Naive B cell (primary cell): ENCODE results near the gene ZNF827. TPM values are rescaled to one million over a fixed set of nuclear protein-coding genes. Genes with fewer than 3 reads are reported as not detected.

ENCODE experiments used
- ATAC-seq, 2 donors: fragments of 150-1000 bp; cut with Tn5 transposase; 2 replicates each; pipeline ENCODE4 v1.10.0; 2021; ENCODE audit warnings: low read depth in 2 of 2, mild to moderate bottlenecking in 2 of 2, moderate library complexity in 2 of 2
- DNase-seq: peaks from one replicate; pipeline ENCODE4 v3.0.0; 2022
- H3K27ac Mint-ChIP-seq, 6 donors: one replicate each; pipeline ENCODE4 v1.8.0; 2020 to 2022; ENCODE audit warnings: mild to moderate bottlenecking in 6 of 6, mixed read lengths in 6 of 6, moderate library complexity in 5 of 6, inconsistent platforms in 2 of 6
- H3K27me3 Mint-ChIP-seq, 3 donors: one replicate each; pipeline ENCODE4 v1.8.0; 2021 to 2022; ENCODE audit warnings: mixed read lengths in 3 of 3, mild to moderate bottlenecking in 1 of 3
- H3K36me3 Mint-ChIP-seq, 2 donors: one replicate each; pipeline ENCODE4 v1.8.0; 2020 to 2022; ENCODE audit warnings: mixed read lengths in 2 of 2, inconsistent platforms in 1 of 2, mild to moderate bottlenecking in 1 of 2
- H3K4me1 Mint-ChIP-seq, 3 donors: one replicate each; pipeline ENCODE4 v1.8.0; 2020 to 2022; ENCODE audit warnings: mixed read lengths in 3 of 3, inconsistent platforms in 1 of 3, mild to moderate bottlenecking in 1 of 3, moderate library complexity in 1 of 3
- H3K4me3 Mint-ChIP-seq, 8 donors: one replicate each; pipeline ENCODE4 v1.8.0; 2020 to 2022; ENCODE audit warnings: mild to moderate bottlenecking in 8 of 8, mixed read lengths in 8 of 8, moderate library complexity in 8 of 8, inconsistent platforms in 2 of 8
- H3K9me3 Mint-ChIP-seq, 7 donors: one replicate each; pipeline ENCODE4 v1.8.0; 2020 to 2022; ENCODE audit warnings: mixed read lengths in 7 of 7, mild to moderate bottlenecking in 5 of 7, inconsistent platforms in 2 of 7, moderate library complexity in 1 of 7
- polyA plus RNA-seq, 6 donors: library from polyadenylated mRNA; unstranded; fragments of 300-500 nt; fragmentation: Illumina TruSeq; gene quantifications; one replicate each; pipeline ENCODE4 v1.2.3, GENCODE V29; 2021; ENCODE audit warnings: low read depth in 6 of 6

The ZNF827 gene
- polyA plus RNA-seq, 6 donors from 2014 or later: 2.3 to 6.2 (median 4.2) TPM

GRCh38 chr4:145822181-145822580 lies 116.4 kb downstream of the ZNF827 start:
- no peak for DNase-seq
- Mint-ChIP-seq H3K9me3 (peaks cover 0 to 2% (median 0%) of the 10 kb centered on the region in 7 donors), H3K27ac (no peak overlapping the region), H3K4me1 (peaks cover 0 to 9% (median 7%) of the 10 kb centered on the region in 3 donors), H3K27me3 (no peaks in the 10 kb centered on the region), H3K4me3 (no peak overlapping the region), H3K36me3 (peaks cover 26 to 31% of the 10 kb centered on the region in 2 donors)
- no peak for ATAC-seq

DNA sequence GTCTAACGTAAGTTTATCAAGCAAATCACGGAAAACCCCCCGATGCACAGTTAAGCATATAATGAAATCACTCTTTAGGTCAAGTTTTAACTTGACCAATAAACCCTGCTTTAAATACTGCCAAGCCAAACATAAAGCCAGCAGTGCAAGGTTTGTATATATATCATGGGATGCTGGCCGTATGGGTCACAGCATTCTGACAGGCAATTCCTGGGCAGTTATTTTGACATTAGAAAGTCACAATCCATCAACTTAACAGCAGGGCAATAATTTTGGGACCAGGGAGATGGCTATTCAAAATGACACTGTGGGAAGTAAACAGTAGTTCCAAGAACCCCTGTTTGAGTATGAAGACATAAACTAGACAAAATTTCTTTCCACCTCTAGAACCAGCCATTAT lies 116.9 kb downstream of the ZNF827 start:
- no peak overlapping the region for H3K4me3 Mint-ChIP-seq
- DNase-seq: no peak
- H3K27ac Mint-ChIP-seq: no peak overlapping the region
- ATAC-seq: no peak
- no peaks in the 10 kb centered on the region for H3K27me3 Mint-ChIP-seq
- H3K4me1 Mint-ChIP-seq: peaks cover 0 to 9% (median 7%) of the 10 kb centered on the region in 3 donors
- peaks cover 30 to 34% of the 10 kb centered on the region in 2 donors for H3K36me3 Mint-ChIP-seq
- peaks cover 0 to 2% (median 0%) of the 10 kb centered on the region in 7 donors for H3K9me3 Mint-ChIP-seq

DNA sequence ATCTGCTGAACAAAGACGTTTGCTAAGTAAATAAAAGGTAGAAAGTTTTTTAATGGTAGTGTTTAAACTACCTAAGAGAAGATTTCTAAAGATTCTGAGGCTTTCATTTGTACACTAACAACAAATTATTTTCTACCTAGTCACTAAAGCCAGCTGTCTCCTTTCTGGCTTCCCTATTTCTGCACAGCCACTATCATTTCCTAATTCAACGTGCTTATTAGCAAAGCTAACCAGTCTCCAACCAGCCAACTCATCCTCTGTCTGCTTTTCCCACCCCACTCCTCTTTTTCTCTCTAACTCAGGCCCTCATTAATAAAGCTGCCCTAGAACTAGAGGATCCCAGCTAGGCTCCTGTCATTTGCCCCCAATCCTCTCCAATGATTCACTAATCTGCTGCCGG lies 118.2 kb downstream of the ZNF827 start:
- H3K9me3 Mint-ChIP-seq: peaks cover 0 to 2% (median 0%) of the 10 kb centered on the region in 7 donors

DNA sequence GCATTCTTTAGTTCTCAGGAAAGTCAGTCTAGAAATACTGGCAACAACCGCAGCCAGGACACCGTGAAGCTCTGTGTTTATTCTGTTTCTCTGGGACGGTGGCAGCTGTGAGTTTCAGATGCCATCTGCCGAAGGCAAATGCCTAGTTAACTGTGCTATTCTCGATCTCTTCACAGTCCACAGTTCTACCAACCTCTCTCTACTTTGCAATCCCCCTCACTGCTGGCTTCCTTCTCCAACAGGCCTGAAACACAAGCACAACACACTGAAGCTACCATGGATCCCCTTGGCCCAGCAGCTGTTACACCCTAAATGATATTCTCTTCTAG lies 118.8 kb downstream of the ZNF827 start:
- H3K9me3 Mint-ChIP-seq: peaks cover 0 to 2% (median 0%) of the 10 kb centered on the region in 7 donors
- ATAC-seq: no peak
- peaks cover 0 to 9% (median 6%) of the 10 kb centered on the region in 3 donors for H3K4me1 Mint-ChIP-seq
- DNase-seq: no peak
- no peaks in the 10 kb centered on the region for H3K27me3 Mint-ChIP-seq
- H3K36me3 Mint-ChIP-seq: peaks cover 29 to 37% of the 10 kb centered on the region in 2 donors
- no peak overlapping the region for H3K4me3 Mint-ChIP-seq
- H3K27ac Mint-ChIP-seq: peak overlapping the region in 2 of 6 donors; percentile 21 to 44

More for the DNA sequence above, 118.2 kb downstream of the ZNF827 start:
- peak overlapping the region in 3 of 6 donors; percentile 18 to 48 (median 31) for H3K27ac Mint-ChIP-seq
- DNase-seq (no peak), ATAC-seq (no peak)
- H3K4me1 Mint-ChIP-seq: peaks cover 0 to 9% (median 7%) of the 10 kb centered on the region in 3 donors
- no peak overlapping the region for H3K4me3 Mint-ChIP-seq
- H3K36me3 Mint-ChIP-seq: peaks cover 29 to 33% of the 10 kb centered on the region in 2 donors
- H3K27me3 Mint-ChIP-seq: no peaks in the 10 kb centered on the region

GRCh38 chr4:145819101-145819852 lies 119.3 kb downstream of the ZNF827 start:
- ATAC-seq (no peak), DNase-seq (no peak)
- no peak overlapping the region for H3K4me3 Mint-ChIP-seq
- H3K36me3 Mint-ChIP-seq: peaks cover 31 to 39% of the 10 kb centered on the region in 2 donors
- H3K4me1 Mint-ChIP-seq: peaks cover 0 to 9% (median 4%) of the 10 kb centered on the region in 3 donors
- H3K9me3 Mint-ChIP-seq: peaks cover 0 to 2% (median 0%) of the 10 kb centered on the region in 7 donors
- H3K27me3 Mint-ChIP-seq: no peaks in the 10 kb centered on the region
- peak overlapping the region in 1 of 6 donors; percentile 35 for H3K27ac Mint-ChIP-seq

DNA sequence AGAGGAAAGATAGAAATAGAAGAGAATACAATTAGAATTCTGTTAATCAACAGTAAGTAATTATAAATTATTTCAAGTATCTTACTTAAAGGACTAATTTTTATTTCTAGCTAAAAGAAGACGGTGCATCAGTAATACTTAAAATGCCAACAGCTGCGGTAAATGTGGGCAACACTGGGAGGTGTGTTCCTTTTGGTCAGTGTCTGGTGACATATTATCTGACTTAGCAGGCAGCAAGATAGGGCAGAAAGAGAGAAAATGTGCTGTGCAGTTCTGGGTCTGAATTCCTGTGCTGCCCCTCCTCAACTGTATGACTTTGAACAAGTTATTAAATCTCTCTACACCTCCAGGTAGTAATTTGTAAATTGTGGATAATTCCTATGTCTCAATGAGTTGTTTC lies 120.6 kb downstream of the ZNF827 start:
- Mint-ChIP-seq H3K36me3 (peaks cover 43 to 49% of the 10 kb centered on the region in 2 donors), H3K27me3 (no peaks in the 10 kb centered on the region), H3K27ac (no peak overlapping the region), H3K4me1 (peaks cover 0 to 9% (median 4%) of the 10 kb centered on the region in 3 donors), H3K9me3 (peaks cover 0 to 2% (median 0%) of the 10 kb centered on the region in 7 donors), H3K4me3 (no peak overlapping the region)
- no peak for ATAC-seq
- DNase-seq: no peak

- Mint-ChIP-seq H3K9me3 (peaks cover 0 to 3% (median 0%) of the 10 kb centered on the region in 7 donors), H3K27me3 (no peaks in the 10 kb centered on the region), H3K4me1 (peaks cover 0 to 9% (median 4%) of the 10 kb centered on the region in 3 donors), H3K36me3 (peaks cover 39 to 58% of the 10 kb centered on the region in 2 donors), H3K4me3 (no peak overlapping the region), H3K27ac (no peak overlapping the region)
- no peak for DNase-seq
- ATAC-seq: no peak
Measured at GRCh38 chr4:145816091-145816490, 122.5 kb downstream of the ZNF827 start.

DNA sequence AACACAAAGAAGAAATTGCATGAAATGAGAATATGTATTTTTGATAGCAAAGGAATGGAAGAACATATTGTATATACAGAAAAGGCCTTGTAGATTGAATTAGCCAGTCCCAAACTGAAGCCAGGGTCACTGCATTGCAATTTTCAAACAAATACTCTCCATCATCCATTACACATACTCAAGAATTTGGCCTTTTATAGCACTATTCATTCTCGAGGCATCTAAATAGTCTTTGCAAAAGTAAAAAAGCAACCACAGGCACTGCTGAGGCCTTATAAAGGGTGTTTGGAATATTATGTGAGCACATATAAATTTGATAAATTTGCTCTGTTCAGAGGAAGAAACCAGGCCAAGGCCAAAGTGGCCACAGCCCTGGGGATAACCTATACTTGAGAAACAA lies 123.0 kb downstream of the ZNF827 start:
- no peak overlapping the region for H3K4me3 Mint-ChIP-seq
- DNase-seq: no peak
- peaks cover 0 to 8% (median 4%) of the 10 kb centered on the region in 3 donors for H3K4me1 Mint-ChIP-seq
- peaks cover 44 to 61% of the 10 kb centered on the region in 2 donors for H3K36me3 Mint-ChIP-seq
- ATAC-seq: no peak
- no peak overlapping the region for H3K27ac Mint-ChIP-seq
- no peaks in the 10 kb centered on the region for H3K27me3 Mint-ChIP-seq
- H3K9me3 Mint-ChIP-seq: peaks cover under 1 to 4% (median 2%) of the 10 kb centered on the region in 7 donors

GRCh38 chr4:145815027-145815612 lies 123.5 kb downstream of the ZNF827 start:
- DNase-seq (no peak), ATAC-seq (no peak)
- peaks cover 0 to 5% (median 4%) of the 10 kb centered on the region in 3 donors for H3K4me1 Mint-ChIP-seq
- H3K27me3 Mint-ChIP-seq: no peaks in the 10 kb centered on the region
- peaks cover 5 to 8% (median 6%) of the 10 kb centered on the region in 7 donors for H3K9me3 Mint-ChIP-seq
- no peak overlapping the region for H3K27ac Mint-ChIP-seq
- H3K36me3 Mint-ChIP-seq: peaks cover 49 to 66% of the 10 kb centered on the region in 2 donors
- H3K4me3 Mint-ChIP-seq: no peak overlapping the region

GRCh38 chr4:145814246-145814645 lies 124.4 kb downstream of the ZNF827 start:
- H3K4me1 Mint-ChIP-seq: no peaks in the 10 kb centered on the region
- DNase-seq (no peak), ATAC-seq (no peak)
- H3K9me3 Mint-ChIP-seq: peaks cover 5 to 14% (median 12%) of the 10 kb centered on the region in 7 donors
- no peak overlapping the region for H3K27ac Mint-ChIP-seq
- no peaks in the 10 kb centered on the region for H3K27me3 Mint-ChIP-seq
- no peak overlapping the region for H3K4me3 Mint-ChIP-seq
- H3K36me3 Mint-ChIP-seq: peaks cover 57 to 65% of the 10 kb centered on the region in 2 donors

DNA sequence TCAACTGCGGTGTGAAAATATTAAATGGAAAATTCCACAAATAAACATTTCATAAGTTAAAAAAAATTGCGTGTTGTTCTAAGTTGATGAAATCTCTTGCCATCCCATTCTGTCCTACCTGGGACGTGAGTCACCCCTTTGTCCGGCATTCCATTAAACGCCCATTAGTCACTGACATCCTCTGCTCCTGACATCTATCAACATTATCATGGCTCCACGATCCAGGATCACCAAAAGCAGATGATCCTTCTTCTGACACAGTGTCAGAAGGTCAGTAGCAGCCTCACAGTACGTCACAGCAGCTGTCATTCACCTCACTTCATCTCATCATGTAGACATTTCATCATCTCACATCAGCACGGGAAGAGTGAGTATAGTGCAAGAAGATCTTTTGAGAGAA lies 125.7 kb downstream of the ZNF827 start:
- Mint-ChIP-seq H3K4me3 (no peak overlapping the region), H3K27ac (peak overlapping the region in 1 of 6 donors; percentile 22), H3K36me3 (peaks cover 65 to 68% of the 10 kb centered on the region in 2 donors), H3K9me3 (peaks cover 9 to 14% (median 12%) of the 10 kb centered on the region in 7 donors), H3K27me3 (no peaks in the 10 kb centered on the region), H3K4me1 (no peaks in the 10 kb centered on the region)
- DNase-seq (no peak), ATAC-seq (no peak)

- H3K4me3 Mint-ChIP-seq: no peak overlapping the region
- H3K9me3 Mint-ChIP-seq: peaks cover 7 to 14% (median 12%) of the 10 kb centered on the region in 7 donors
- no peak overlapping the region for H3K27ac Mint-ChIP-seq
- no peak for ATAC-seq
- H3K36me3 Mint-ChIP-seq: peaks cover 40 to 47% of the 10 kb centered on the region in 2 donors
- H3K27me3 Mint-ChIP-seq: no peaks in the 10 kb centered on the region
- no peak for DNase-seq
- H3K4me1 Mint-ChIP-seq: peaks cover 0 to 3% (median 0%) of the 10 kb centered on the region in 3 donors
Measured at GRCh38 chr4:145808848-145809512, 129.6 kb downstream of the ZNF827 start.

DNA sequence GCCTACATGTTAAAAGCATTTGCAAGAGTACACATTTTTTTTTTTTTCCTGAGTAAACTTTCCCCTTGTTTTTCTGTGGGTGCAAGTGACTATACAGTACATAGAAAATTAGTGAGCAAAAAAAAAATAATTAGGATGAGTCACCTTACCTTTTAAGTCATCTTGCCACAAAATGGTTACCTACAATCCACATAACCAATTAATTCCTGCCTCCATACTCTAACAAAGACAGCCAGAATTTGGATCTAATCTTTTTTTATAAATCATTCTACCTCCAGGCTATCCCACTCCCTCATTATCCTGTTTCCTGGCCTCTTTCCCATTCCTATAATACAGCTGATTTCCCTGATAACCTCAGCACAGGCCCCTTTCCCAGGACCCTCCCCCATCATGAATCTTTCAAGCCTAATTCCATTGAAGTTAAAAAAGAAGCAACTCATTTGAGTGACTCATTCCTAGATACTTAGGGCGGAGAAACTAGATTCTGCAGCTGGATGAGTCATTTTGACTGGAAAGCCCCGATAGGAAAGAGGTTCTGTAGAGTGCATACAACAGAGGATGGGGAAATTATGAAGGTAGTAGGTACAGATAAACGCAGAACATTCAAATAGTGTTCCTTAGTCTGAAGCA lies 130.5 kb downstream of the ZNF827 start:
- H3K9me3 Mint-ChIP-seq: peaks cover 7 to 14% (median 12%) of the 10 kb centered on the region in 7 donors
- no peak overlapping the region for H3K4me3 Mint-ChIP-seq
- no peaks in the 10 kb centered on the region for H3K27me3 Mint-ChIP-seq
- ATAC-seq: no peak
- no peak overlapping the region for H3K27ac Mint-ChIP-seq
- no peak for DNase-seq
- peaks cover 31 to 42% of the 10 kb centered on the region in 2 donors for H3K36me3 Mint-ChIP-seq
- peaks cover 0 to 3% (median 0%) of the 10 kb centered on the region in 3 donors for H3K4me1 Mint-ChIP-seq
